Vagina (tissue), 2 donors: Measurements from ENCODE around the gene CAV1. TPM values are rescaled to one million over a fixed set of nuclear protein-coding genes. Genes with fewer than 3 reads are reported as not detected.
A peak's percentile ranks its signal among the peaks of the same experiment; 100 is the strongest.

Experiments used
- DNase-seq, 2 donors: peaks; one replicate each; pipeline ENCODE4 v3.0.0-alpha.2; 2017; ENCODE audit errors: extremely low spot score in 2 of 2
- H3K27ac ChIP-seq: fragments of 200-600 bp; sonication (generic); one replicate; pipeline ENCODE4 v1.5.1; 2019
- H3K27me3 ChIP-seq: fragments of 200-600 bp; sonication (generic); one replicate; pipeline ENCODE4 v1.5.1; 2019
- H3K36me3 ChIP-seq, 2 donors: fragments of 200-600 bp; sonication (generic); one replicate each; pipeline ENCODE4 v1.5.1; 2017 to 2019
- H3K4me1 ChIP-seq: fragments of 200-600 bp; sonication (generic); one replicate; pipeline ENCODE4 v1.5.1; 2019
- H3K4me3 ChIP-seq, 2 donors: fragments of 200-600 bp; sonication (generic); 1 replicate in 1 of 2; 2 replicates in 1 of 2; pipeline ENCODE4 v1.5.1; 2016 to 2019
- H3K9me3 ChIP-seq: fragments of 200-600 bp; sonication (generic); one replicate; pipeline ENCODE4 v1.5.1; 2019
- POLR2A ChIP-seq, 2 donors: fragments of 450-650 bp; IDR thresholded peaks; one replicate each; pipeline ENCODE4 v1.6.1; 2017; ENCODE audit warnings: antibody characterized with exemption in 2 of 2, mild to moderate bottlenecking in 2 of 2, moderate library complexity in 2 of 2
- POLR2AphosphoS5 ChIP-seq, 2 donors: sonication (generic); formaldehyde crosslinking; IDR thresholded peaks; one replicate each; pipeline ENCODE4 v1.9.0; 2017; ENCODE audit warnings: antibody characterized with exemption in 2 of 2, mild to moderate bottlenecking in 2 of 2, low read depth in 1 of 2; ENCODE audit not compliant: insufficient read depth in 1 of 2
- intact Hi-C: fragments of 100-400 bp; cut with DNase I; formaldehyde crosslinking; loops from one replicate; pipeline ENCODE4 v1.15.1; 2023
- total RNA-seq: library from RNA; depleted of rRNA; stranded (reverse); fragments of >200 nt; gene quantifications from one replicate; pipeline ENCODE4 v1.2.3, GENCODE V29; 2016
- TF ChIP-seq, protein P1 (sequence below), 3 experiments: fragments of 450-650 bp in 2 of 3; fragments of 200-600 bp in 1 of 3; sonication (generic) in 1 of 3; IDR thresholded peaks; one replicate each; pipeline ENCODE4 v1.5.1; 2017 to 2019; ENCODE audit warnings: antibody characterized with exemption in 3 of 3, mild to moderate bottlenecking in 2 of 3, moderate library complexity in 2 of 3

Gene CAV1
- total RNA-seq, 1 donor from 2014 or later: 162 TPM

DNA sequence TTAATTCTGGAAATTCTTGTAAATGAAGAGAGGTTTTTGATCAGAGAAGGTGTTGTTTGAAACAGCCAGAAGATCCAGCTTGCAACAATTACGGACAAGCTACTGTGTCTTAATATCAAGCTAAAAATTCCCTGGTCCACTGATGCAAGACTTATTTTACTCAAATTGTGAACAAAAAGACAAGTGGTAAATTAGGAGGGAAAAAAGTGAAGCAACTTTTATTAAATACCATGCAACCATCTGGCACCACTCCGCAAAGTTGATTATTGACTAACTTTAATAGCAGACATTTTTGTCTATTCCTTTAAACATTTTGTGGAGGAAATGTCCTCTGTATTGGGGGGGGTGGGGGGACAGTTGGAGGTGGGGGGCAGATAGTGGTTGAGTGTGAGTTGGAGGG is 30.4 kb upstream of the CAV1 start:
- no peak for DNase-seq
- no peak for TF ChIP-seq POLR2A (IDR thresholded peaks at IDR 0.05)
- no peak for TF ChIP-seq POLR2AphosphoS5 (IDR thresholded peaks at IDR 0.05; ENCODE audit: insufficient read depth in 1 of 2, low read depth in 1 of 2)
- TF ChIP-seq, protein P1, sequence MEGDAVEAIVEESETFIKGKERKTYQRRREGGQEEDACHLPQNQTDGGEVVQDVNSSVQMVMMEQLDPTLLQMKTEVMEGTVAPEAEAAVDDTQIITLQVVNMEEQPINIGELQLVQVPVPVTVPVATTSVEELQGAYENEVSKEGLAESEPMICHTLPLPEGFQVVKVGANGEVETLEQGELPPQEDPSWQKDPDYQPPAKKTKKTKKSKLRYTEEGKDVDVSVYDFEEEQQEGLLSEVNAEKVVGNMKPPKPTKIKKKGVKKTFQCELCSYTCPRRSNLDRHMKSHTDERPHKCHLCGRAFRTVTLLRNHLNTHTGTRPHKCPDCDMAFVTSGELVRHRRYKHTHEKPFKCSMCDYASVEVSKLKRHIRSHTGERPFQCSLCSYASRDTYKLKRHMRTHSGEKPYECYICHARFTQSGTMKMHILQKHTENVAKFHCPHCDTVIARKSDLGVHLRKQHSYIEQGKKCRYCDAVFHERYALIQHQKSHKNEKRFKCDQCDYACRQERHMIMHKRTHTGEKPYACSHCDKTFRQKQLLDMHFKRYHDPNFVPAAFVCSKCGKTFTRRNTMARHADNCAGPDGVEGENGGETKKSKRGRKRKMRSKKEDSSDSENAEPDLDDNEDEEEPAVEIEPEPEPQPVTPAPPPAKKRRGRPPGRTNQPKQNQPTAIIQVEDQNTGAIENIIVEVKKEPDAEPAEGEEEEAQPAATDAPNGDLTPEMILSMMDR (IDR thresholded peaks at IDR 0.05): no peak
- Histone ChIP-seq H3K27me3 (no peaks in the 10 kb centered on the region), H3K27ac (no peak overlapping the region), H3K4me3 (no peak overlapping the region), H3K9me3 (no peaks in the 10 kb centered on the region), H3K4me1 (peaks cover 4% of the 10 kb centered on the region), H3K36me3 (no peaks in the 10 kb centered on the region)
- intact Hi-C loops: no loop called here

GRCh38 chr7:116495736-116496135 is 29.1 kb upstream of the CAV1 start:
- Histone ChIP-seq H3K4me3 (no peak overlapping the region), H3K4me1 (peaks cover 13% of the 10 kb centered on the region), H3K27ac (no peak overlapping the region), H3K27me3 (no peaks in the 10 kb centered on the region), H3K36me3 (no peaks in the 10 kb centered on the region), H3K9me3 (no peaks in the 10 kb centered on the region)
- no peak for TF ChIP-seq POLR2A (IDR thresholded peaks at IDR 0.05)
- TF ChIP-seq, protein P1 (IDR thresholded peaks at IDR 0.05): no peak
- no peak for TF ChIP-seq POLR2AphosphoS5 (IDR thresholded peaks at IDR 0.05; ENCODE audit: insufficient read depth in 1 of 2, low read depth in 1 of 2)
- no peak for DNase-seq
- intact Hi-C loops: no loop called here

- Histone ChIP-seq H3K4me3 (no peak overlapping the region), H3K27ac (no peak overlapping the region), H3K27me3 (no peaks in the 10 kb centered on the region), H3K4me1 (peaks cover 22% of the 10 kb centered on the region), H3K9me3 (no peaks in the 10 kb centered on the region), H3K36me3 (no peaks in the 10 kb centered on the region)
- intact Hi-C loops: no loop called here
- no peak for TF ChIP-seq POLR2A (IDR thresholded peaks at IDR 0.05)
- no peak for TF ChIP-seq POLR2AphosphoS5 (IDR thresholded peaks at IDR 0.05; ENCODE audit: insufficient read depth in 1 of 2, low read depth in 1 of 2)
- TF ChIP-seq, protein P1 (IDR thresholded peaks at IDR 0.05): no peak
- DNase-seq: no peak
These were observed 28.2 kb upstream of the CAV1 start for GRCh38 chr7:116496653-116497052.

DNA sequence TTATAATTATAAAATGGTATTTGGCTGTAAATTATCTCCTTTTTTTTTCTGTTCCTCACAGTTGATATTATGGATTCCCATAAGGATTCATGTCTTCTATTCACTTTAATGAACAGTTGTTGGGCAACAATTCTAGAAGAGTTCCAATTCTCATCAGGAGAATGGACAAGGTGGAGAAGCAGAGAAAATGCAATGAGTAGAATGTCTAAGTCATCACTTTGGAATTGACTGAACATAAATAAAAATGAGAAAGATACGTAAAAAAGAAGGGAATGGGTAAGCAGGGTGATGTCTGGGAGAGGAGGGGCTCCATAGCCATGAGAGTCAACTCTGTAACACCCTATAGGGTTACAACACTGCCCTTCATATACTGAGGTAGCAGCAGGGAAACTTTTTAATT is 27.1 kb upstream of the CAV1 start:
- no peak for TF ChIP-seq POLR2A (IDR thresholded peaks at IDR 0.05)
- TF ChIP-seq, protein P1 (IDR thresholded peaks at IDR 0.05): no peak
- TF ChIP-seq POLR2AphosphoS5 (IDR thresholded peaks at IDR 0.05; ENCODE audit: insufficient read depth in 1 of 2, low read depth in 1 of 2): no peak
- Histone ChIP-seq H3K27ac (no peak overlapping the region), H3K4me1 (peaks cover 32% of the 10 kb centered on the region), H3K9me3 (no peaks in the 10 kb centered on the region), H3K4me3 (no peak overlapping the region), H3K36me3 (no peaks in the 10 kb centered on the region), H3K27me3 (no peaks in the 10 kb centered on the region)
- DNase-seq: no peak
- intact Hi-C loops: no loop called here

DNA sequence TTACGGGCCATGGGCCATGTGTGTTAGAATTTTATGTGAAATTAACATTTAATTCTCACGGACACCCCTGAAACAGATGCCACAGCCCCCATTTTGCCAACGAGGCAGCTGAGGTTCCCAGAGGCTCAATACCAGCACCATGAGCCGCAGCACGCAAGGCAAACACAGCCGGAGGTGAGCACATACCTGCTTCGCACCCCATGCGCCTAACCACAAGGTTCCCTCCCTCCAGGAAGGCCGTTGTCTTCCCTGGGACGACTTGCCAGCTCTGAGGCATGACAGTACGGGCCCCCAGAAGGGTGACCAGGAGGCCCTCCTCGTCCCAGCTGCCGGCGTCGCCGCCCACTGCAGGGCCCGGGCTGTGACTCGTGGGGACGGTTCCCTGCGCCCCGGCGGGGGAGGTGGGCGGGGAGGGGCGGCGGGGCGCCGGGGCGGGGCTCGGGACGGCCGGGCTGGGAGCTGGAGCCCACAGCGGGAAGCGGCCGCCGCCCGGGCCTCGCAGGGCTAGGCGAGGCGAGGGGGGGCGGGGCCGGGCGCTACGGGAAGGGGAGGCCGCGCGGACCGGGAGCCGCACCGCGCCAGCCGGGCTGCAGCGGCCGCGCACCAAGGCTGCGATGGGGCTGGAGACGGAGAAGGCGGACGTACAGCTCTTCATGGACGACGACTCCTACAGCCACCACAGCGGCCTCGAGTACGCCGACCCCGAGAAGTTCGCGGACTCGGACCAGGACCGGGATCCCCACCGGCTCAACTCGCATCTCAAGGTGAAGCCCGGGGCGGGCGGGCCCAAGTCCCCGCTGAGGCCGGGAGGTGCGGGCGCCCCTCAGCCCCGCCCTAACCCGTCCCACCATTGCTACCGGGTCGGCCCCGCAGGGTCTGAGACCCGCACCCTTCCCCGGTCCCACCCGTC is 25.4 kb upstream of the CAV1 start, which contains the start of gene CAV2:
Gene CAV2, plus strand, starts transcription at position 571 of the 910 bp plus-strand sequence. Its CDS starts 44 bp downstream, at position 615.
- no peak for DNase-seq
- intact Hi-C loops: no loop called here
- H3K27ac ChIP-seq: peak within 1 kb of the TSS; percentile 94
- TF ChIP-seq POLR2AphosphoS5 (IDR thresholded peaks at IDR 0.05; ENCODE audit: insufficient read depth in 1 of 2, low read depth in 1 of 2) (peak in 1 of 2 donors; percentile 41), POLR2A (IDR thresholded peaks at IDR 0.05) (peak in 1 of 2 donors; percentile 32)
- TF ChIP-seq, protein P1 (IDR thresholded peaks at IDR 0.05): no peak
- H3K9me3 ChIP-seq: no peaks in the 10 kb centered on the region
- peak within 1 kb of the TSS; percentile 73 to 82 for H3K4me3 ChIP-seq
- H3K4me1 ChIP-seq: peaks cover 41% of the 10 kb centered on the region
- no peaks in the 10 kb centered on the region for H3K27me3 ChIP-seq
- no peaks in the 10 kb centered on the region for H3K36me3 ChIP-seq
